ENCODE data around the gene ARSB. TPM values are rescaled to one million over a fixed set of nuclear protein-coding genes. Genes with fewer than 3 reads are reported as not detected.

The ARSB gene
- total RNA-seq, 1 experiment from 2014 or later: 11.4 TPM

- Histone ChIP-seq H4K20me1 (ENCODE audit: control insufficient read depth, insufficient read depth, insufficient read length) (no peaks in the 10 kb centered on the region), H3K79me2 (ENCODE audit: insufficient read depth, low read length) (no peaks in the 10 kb centered on the region), H2BK15ac (ENCODE audit: low read depth, low read length) (no peak overlapping the region), H3K4me2 (ENCODE audit: insufficient read depth, insufficient read length, low read length) (no peak overlapping the region), H3K56ac (ENCODE audit: insufficient read length, low read depth, low read length) (no peak overlapping the region), H4K8ac (replicated peaks; ENCODE audit: insufficient read length, low read depth, low read length) (no peak overlapping the region), H3K4me1 (ENCODE audit: insufficient read depth, low read length) (no peaks in the 10 kb centered on the region), H2BK120ac (ENCODE audit: low read depth, low read length, poor library complexity, severe bottlenecking) (no peak overlapping the region), H2AFZ (ENCODE audit: low read length) (no peak overlapping the region), H3K27ac (ENCODE audit: insufficient read length, low read depth, low read length) (no peak overlapping the region), H3T11ph (ENCODE audit: low read length) (no peak overlapping the region), H2BK5ac (ENCODE audit: insufficient read length, low read length) (no peak overlapping the region), H2BK20ac (ENCODE audit: low read depth, low read length, poor library complexity, severe bottlenecking) (no peak overlapping the region), H4K5ac (ENCODE audit: insufficient read length, low read depth, low read length) (no peak overlapping the region), H3K14ac (ENCODE audit: insufficient read depth, low read length) (no peak overlapping the region), H3K27me3 (ENCODE audit: insufficient read depth, low read length) (no peaks in the 10 kb centered on the region), H3K18ac (ENCODE audit: insufficient read length, low read depth, low read length) (no peak overlapping the region), H3K9me3 (ENCODE audit: control insufficient read depth, low read depth, low read length) (no peaks in the 10 kb centered on the region), H2AK5ac (ENCODE audit: insufficient read length, low read length) (no peak overlapping the region), H3K9ac (ENCODE audit: extremely low read depth, insufficient read length, low read length) (no peak overlapping the region), H2BK12ac (ENCODE audit: insufficient read length, low read depth, low read length) (no peak overlapping the region), H3K23ac (ENCODE audit: insufficient read length, low read depth, low read length) (no peak overlapping the region), H3K4ac (ENCODE audit: low read depth, low read length) (no peak overlapping the region), H3K23me2 (ENCODE audit: insufficient read length, low read depth, low read length, poor library complexity, severe bottlenecking) (no peaks in the 10 kb centered on the region), H4K91ac (ENCODE audit: insufficient read length, low read depth, low read length) (no peak overlapping the region), H3K79me1 (ENCODE audit: insufficient read depth, low read depth, low read length, poor library complexity, severe bottlenecking) (no peaks in the 10 kb centered on the region)
- peaks cover 7 to 11% of the 10 kb centered on the region in 2 experiments; a peak in 4 of 5 replicates for H3K9me3 Mint-ChIP-seq
- H3K4me3 Mint-ChIP-seq: no peak overlapping the region
- H3K4me1 Mint-ChIP-seq: no peaks in the 10 kb centered on the region
- TF ChIP-seq CTCF (conservative IDR thresholded peaks at IDR 0.05): no peak; the same call in 2 of the 3 replicates
- DNase-seq: no peak
- WGBS (ENCODE audit: extremely low coverage, insufficient read length, low lambda C conversion rate): no CpG with 5 or more reads among the region's 1 CpG
- no peaks in the 10 kb centered on the region; the same call in 1 of the 2 replicates for H3K27me3 Mint-ChIP-seq (ENCODE audit: low read depth)
- peaks cover 0 to 5% (median 4%) of the 10 kb centered on the region in 3 experiments; a peak in 5 of 7 replicates for H3K36me3 Mint-ChIP-seq (ENCODE audit: insufficient read depth in 1 of 3, low read depth in 3 of 3)
- H3K27ac Mint-ChIP-seq: no peak overlapping the region
Measured at GRCh38 chr5:79011219-79011836, 26.2 kb upstream of the ARSB start.

All from H9 (cell line).